ENCODE measurements around the gene SLC12A3.

Gene SLC12A3

DNA sequence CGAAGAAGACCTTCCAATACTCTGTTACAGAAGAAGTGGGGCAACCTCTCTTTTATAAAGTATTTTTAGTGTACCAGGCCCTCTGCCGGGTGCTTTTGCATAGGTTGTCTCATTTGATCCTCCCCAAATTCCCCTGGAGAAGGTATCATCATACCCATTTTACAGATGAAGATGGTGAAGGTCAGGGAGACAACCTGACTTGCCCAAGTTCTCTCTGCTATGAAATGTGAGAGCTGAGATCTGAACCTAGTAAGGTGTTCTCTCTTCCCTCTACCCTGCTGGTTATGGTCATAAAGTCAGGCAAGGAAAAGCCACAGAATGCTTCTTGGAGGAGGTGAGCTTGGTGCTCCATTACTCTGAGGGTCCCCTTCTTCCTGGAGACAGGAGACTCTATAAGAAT is 38.9 kb downstream of the SLC12A3 start:
- Histone ChIP-seq H3K9me3 (ENCODE audit: control insufficient read depth, insufficient read depth, low read length) (no peaks in the 10 kb centered on the region), H3K27me3 (ENCODE audit: control insufficient read depth, insufficient read depth, low read length) (no peaks in the 10 kb centered on the region), H3K4me1 (ENCODE audit: control insufficient read depth, insufficient read depth, low read length) (peaks cover 2% of the 10 kb centered on the region), H3K4me3 (ENCODE audit: low read depth, low read length) (no peak overlapping the region), H3K36me3 (ENCODE audit: control insufficient read depth, insufficient read depth, low read length) (no peaks in the 10 kb centered on the region), H3K9ac (ENCODE audit: low read depth, low read length) (no peak overlapping the region)

DNA sequence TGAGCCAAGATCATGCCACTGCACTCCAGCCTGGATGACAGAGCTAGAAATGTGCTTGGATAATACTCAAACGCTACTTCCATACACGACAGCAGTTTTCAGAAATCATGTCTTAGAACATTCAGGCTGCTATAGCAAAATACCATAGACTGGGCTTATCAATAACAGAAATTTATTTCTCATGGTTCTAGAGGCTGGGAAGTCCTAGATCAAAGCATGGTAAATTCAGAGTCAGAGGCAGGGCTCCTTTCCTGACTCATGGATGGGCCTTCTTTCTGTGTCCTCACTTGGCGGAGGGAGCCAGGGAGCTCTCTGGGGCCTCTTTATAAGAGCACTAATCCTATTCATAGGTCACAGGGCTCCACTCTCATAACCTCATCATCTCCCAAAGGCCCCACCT is 42.4 kb downstream of the SLC12A3 start:
- Histone ChIP-seq H3K27me3 (ENCODE audit: control insufficient read depth, insufficient read depth, low read length) (no peaks in the 10 kb centered on the region), H3K4me3 (ENCODE audit: low read depth, low read length) (no peak overlapping the region), H3K9me3 (ENCODE audit: control insufficient read depth, insufficient read depth, low read length) (no peaks in the 10 kb centered on the region), H3K36me3 (ENCODE audit: control insufficient read depth, insufficient read depth, low read length) (no peaks in the 10 kb centered on the region), H3K9ac (ENCODE audit: low read depth, low read length) (no peak overlapping the region), H3K4me1 (ENCODE audit: control insufficient read depth, insufficient read depth, low read length) (peaks cover 2% of the 10 kb centered on the region)

DNA sequence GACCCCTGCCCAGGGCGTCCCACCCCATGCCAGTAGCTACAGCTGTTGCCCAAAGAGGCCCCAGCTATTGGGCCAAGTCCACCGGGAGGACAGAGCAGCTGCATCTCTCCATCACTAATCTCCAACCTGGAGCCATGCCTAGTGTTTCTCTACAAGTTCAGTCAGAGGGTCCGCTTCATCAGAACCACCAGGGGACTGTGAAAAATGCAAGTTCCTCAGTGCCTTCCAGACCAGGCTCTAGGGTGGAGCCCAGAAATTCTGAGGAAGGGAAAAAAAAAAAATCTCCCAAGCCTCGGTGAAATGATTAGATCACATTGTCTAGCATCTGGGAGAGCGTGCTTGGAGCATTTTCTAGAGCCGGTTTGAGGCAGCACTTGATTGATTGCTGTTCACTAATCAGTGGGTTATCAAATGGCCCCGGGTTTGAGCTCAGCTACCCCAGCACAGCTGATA is 44.5 kb downstream of the SLC12A3 start:
- Histone ChIP-seq H3K27me3 (ENCODE audit: control insufficient read depth, insufficient read depth, low read length) (no peaks in the 10 kb centered on the region), H3K4me3 (ENCODE audit: low read depth, low read length) (no peak overlapping the region), H3K9ac (ENCODE audit: low read depth, low read length) (no peak overlapping the region), H3K9me3 (ENCODE audit: control insufficient read depth, insufficient read depth, low read length) (no peaks in the 10 kb centered on the region), H3K4me1 (ENCODE audit: control insufficient read depth, insufficient read depth, low read length) (peaks cover 2% of the 10 kb centered on the region), H3K36me3 (ENCODE audit: control insufficient read depth, insufficient read depth, low read length) (no peaks in the 10 kb centered on the region)

DNA sequence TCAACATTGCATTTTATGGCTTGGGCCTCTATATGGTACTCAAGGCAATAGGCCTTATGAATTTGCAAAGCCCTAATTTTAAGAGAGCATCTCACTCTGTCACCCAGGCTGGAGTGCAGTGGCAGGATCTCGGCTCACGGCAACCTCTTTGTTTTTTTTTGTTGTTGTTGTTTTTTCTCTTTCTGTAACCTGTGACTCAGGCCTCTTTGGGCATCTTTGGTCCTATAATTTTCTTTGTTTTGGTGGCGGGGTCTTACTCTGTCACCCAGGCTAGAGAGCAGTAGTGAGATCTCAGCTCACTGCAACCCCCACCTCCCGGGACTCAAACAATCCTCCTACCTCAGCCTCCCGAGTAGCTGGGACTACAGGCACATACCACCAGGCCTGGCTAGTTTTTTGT is 45.1 kb downstream of the SLC12A3 start:
- Histone ChIP-seq H3K9ac (ENCODE audit: low read depth, low read length) (no peak overlapping the region), H3K36me3 (ENCODE audit: control insufficient read depth, insufficient read depth, low read length) (no peaks in the 10 kb centered on the region), H3K4me3 (ENCODE audit: low read depth, low read length) (no peak overlapping the region), H3K9me3 (ENCODE audit: control insufficient read depth, insufficient read depth, low read length) (no peaks in the 10 kb centered on the region), H3K4me1 (ENCODE audit: control insufficient read depth, insufficient read depth, low read length) (peaks cover 2% of the 10 kb centered on the region), H3K27me3 (ENCODE audit: control insufficient read depth, insufficient read depth, low read length) (no peaks in the 10 kb centered on the region)

- H3K4me3 ChIP-seq (ENCODE audit: low read depth, low read length) = no peak overlapping the region
- H3K36me3 ChIP-seq (ENCODE audit: control insufficient read depth, insufficient read depth, low read length) = no peaks in the 10 kb centered on the region
- H3K9me3 ChIP-seq (ENCODE audit: control insufficient read depth, insufficient read depth, low read length) = no peaks in the 10 kb centered on the region
- H3K9ac ChIP-seq (ENCODE audit: low read depth, low read length) = no peak overlapping the region
- H3K27me3 ChIP-seq (ENCODE audit: control insufficient read depth, insufficient read depth, low read length) = no peaks in the 10 kb centered on the region
- peaks cover 2% of the 10 kb centered on the region for H3K4me1 ChIP-seq (ENCODE audit: control insufficient read depth, insufficient read depth, low read length)
Measured at GRCh38 chr16:56910654-56911539, 45.9 kb downstream of the SLC12A3 start.

DNA sequence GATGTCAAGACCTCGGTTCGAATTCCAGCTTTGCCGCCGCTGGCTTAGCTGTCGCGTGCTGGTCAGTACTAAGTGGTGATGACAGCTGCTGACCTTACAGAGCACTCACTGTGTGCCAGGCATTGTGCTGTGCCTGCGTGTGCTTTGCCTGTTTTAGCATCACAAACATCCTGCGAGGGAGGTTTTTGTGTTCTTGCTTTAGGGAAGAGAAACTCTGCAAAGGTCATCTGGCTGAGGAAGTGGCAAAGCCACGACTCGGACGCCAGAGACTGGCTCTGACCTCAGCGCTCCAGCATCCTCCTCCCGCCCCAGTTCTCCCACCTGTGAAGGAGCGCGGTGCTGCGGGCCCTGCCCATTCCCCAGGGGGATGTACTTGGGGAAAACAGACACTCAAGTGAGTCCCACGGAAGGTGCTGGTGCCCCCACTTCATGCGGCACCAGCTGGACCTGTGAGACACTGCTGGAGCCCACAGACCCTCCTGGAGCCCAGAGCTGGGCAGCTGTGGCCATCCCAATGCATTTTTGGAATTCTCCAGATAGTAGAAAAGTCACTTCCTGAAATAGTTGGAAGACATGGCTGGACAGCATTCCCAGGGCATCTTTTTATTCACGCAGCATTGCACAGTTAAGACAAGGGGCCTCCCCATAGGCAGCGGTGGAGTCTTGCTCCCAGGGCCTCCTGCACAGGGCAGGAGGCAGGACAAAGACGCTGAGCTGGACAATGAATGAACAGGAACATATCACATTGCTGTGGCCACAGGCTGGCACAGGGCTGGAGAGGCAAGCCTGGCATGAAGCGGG is 47.0 kb downstream of the SLC12A3 start:
- Histone ChIP-seq H3K9me3 (ENCODE audit: control insufficient read depth, insufficient read depth, low read length) (no peaks in the 10 kb centered on the region), H3K27me3 (ENCODE audit: control insufficient read depth, insufficient read depth, low read length) (no peaks in the 10 kb centered on the region), H3K4me3 (ENCODE audit: low read depth, low read length) (no peak overlapping the region), H3K4me1 (ENCODE audit: control insufficient read depth, insufficient read depth, low read length) (peaks cover 2% of the 10 kb centered on the region), H3K9ac (ENCODE audit: low read depth, low read length) (peak overlapping the region; percentile 5), H3K36me3 (ENCODE audit: control insufficient read depth, insufficient read depth, low read length) (no peaks in the 10 kb centered on the region)

DNA sequence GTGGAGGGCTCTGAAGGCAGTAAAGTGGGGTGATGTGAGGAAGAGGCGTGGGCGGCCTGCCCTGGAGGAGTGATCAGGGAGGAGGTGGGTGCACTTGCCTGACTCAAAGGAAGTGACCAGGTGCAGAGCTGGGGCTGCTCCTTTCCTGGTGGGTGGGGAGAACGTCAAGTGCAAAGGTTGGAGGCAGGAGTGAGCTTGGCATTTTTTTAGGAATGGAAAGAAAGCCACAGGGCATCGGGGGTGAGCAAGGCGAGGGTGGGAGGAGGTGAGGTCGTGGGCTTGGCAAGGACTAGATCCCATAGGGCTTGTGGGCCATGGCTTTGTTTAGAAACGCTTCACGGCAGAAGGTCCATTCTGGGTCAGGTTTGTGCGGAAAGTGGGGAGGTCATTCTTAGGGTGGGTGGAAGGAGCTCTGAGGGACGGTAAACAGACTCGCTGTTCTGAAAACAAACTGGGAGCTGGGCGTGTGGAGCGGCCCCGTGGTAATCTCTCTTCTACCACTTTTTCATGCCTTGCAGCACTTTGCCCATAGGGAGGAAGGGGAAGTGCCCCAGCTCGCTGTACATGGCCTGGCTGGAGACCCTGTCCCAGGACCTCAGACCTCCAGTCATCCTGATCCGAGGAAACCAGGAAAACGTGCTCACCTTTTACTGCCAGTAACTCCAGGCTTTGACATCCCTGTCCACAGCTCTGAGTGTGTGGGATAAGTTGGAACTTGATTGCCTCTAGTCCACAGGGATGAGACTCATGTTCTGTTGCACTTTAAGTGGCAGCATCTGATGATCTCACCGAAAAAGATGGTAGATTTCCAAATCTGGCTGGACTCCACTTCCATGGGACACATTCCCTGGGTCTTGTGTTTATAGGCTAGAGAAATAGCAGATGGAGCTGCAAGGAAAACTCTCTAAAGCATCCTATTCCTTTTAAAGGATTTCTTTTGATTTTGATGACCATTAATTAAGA is 48.0 kb downstream of the SLC12A3 start:
- Histone ChIP-seq H3K4me3 (ENCODE audit: low read depth, low read length) (no peak overlapping the region), H3K9me3 (ENCODE audit: control insufficient read depth, insufficient read depth, low read length) (no peaks in the 10 kb centered on the region), H3K36me3 (ENCODE audit: control insufficient read depth, insufficient read depth, low read length) (no peaks in the 10 kb centered on the region), H3K4me1 (ENCODE audit: control insufficient read depth, insufficient read depth, low read length) (peaks cover 2% of the 10 kb centered on the region), H3K27me3 (ENCODE audit: control insufficient read depth, insufficient read depth, low read length) (no peaks in the 10 kb centered on the region), H3K9ac (ENCODE audit: low read depth, low read length) (no peak overlapping the region)

DNA sequence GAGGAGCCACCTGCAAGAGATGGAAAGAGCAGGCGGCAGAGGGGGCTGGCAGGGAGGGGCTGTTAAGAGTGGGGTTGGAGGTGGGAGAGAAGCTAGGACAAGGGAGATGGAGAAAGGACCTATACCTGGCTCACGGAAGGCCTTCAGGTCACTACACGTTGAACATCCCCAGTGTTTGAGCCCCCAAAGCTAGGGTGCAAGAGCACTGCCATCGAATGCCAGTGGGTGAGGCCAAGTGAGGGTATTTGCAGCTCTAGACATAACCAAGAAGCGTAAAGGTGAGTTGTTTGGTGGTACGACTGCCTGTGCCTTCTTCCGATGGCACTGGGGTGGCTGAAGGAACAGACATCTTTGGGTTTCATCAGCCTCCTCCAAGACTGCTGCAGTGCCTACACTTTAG is 49.9 kb downstream of the SLC12A3 start:
- H3K4me1 ChIP-seq (ENCODE audit: control insufficient read depth, insufficient read depth, low read length) = no peaks in the 10 kb centered on the region
- no peaks in the 10 kb centered on the region for H3K9me3 ChIP-seq (ENCODE audit: control insufficient read depth, insufficient read depth, low read length)
- no peaks in the 10 kb centered on the region for H3K36me3 ChIP-seq (ENCODE audit: control insufficient read depth, insufficient read depth, low read length)
- H3K4me3 ChIP-seq (ENCODE audit: low read depth, low read length) = no peak overlapping the region
- H3K9ac ChIP-seq (ENCODE audit: low read depth, low read length) = no peak overlapping the region
- no peaks in the 10 kb centered on the region for H3K27me3 ChIP-seq (ENCODE audit: control insufficient read depth, insufficient read depth, low read length)

DNA sequence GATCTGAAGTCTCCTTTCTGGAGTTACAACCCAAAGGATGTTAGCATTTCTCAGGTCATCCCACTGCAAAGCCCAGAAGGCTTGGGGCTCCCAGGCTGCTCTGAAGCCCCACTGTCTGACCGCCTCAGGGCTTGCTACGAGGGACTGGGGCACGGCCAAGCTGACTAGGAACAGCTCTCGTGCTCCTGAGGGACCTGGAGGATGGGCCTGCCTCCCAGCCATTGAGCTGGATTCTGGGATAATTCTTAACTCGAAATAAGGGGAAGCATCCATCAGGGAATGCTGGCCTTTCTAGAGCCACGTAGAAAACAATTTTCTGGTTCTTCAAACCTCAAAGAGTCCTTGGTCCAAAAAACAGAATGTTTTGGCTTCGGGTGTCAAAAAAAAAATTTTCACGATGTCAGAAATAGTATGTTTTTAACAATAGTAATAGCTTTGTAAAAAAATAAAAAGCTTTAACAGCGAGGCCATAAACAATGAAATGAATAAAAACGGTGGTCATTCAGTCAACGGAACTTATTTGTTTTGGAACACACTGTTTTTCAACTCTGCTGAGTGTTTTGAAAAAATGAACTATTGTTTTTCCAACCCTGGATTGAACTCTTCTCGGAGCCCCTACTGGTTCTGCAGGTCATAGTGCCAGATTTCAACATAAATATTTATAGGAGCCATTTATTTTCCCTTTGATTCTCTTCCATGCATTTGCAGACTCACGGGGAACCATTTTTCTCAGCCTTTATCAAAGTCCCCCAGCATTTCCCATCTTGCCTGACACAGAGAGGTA is 50.5 kb downstream of the SLC12A3 start:
- H3K4me1 ChIP-seq (ENCODE audit: control insufficient read depth, insufficient read depth, low read length) = no peaks in the 10 kb centered on the region
- no peak overlapping the region for H3K4me3 ChIP-seq (ENCODE audit: low read depth, low read length)
- no peak overlapping the region for H3K9ac ChIP-seq (ENCODE audit: low read depth, low read length)
- H3K27me3 ChIP-seq (ENCODE audit: control insufficient read depth, insufficient read depth, low read length) = no peaks in the 10 kb centered on the region
- H3K9me3 ChIP-seq (ENCODE audit: control insufficient read depth, insufficient read depth, low read length) = no peaks in the 10 kb centered on the region
- no peaks in the 10 kb centered on the region for H3K36me3 ChIP-seq (ENCODE audit: control insufficient read depth, insufficient read depth, low read length)

- Histone ChIP-seq H3K9me3 (ENCODE audit: control insufficient read depth, insufficient read depth, low read length) (no peaks in the 10 kb centered on the region), H3K36me3 (ENCODE audit: control insufficient read depth, insufficient read depth, low read length) (no peaks in the 10 kb centered on the region), H3K9ac (ENCODE audit: low read depth, low read length) (no peak overlapping the region), H3K4me3 (ENCODE audit: low read depth, low read length) (no peak overlapping the region), H3K4me1 (ENCODE audit: control insufficient read depth, insufficient read depth, low read length) (no peaks in the 10 kb centered on the region), H3K27me3 (ENCODE audit: control insufficient read depth, insufficient read depth, low read length) (no peaks in the 10 kb centered on the region)
Measured at GRCh38 chr16:56916571-56917403, 51.8 kb downstream of the SLC12A3 start.

Data from iPS-15b (cell line).